Measurements from ENCODE around the gene FAM204A.

Gene FAM204A

GRCh38 chr10:118330295-118331076 lies 11.6 kb downstream of the FAM204A start:
- DNase-seq, result no peak

- no peak for DNase-seq
These were observed 18.0 kb downstream of the FAM204A start for GRCh38 chr10:118324140-118324539.

GRCh38 chr10:118321724-118322575 lies 20.2 kb downstream of the FAM204A start:
- no peak for DNase-seq

- no peak for DNase-seq
These were observed 26.5 kb downstream of the FAM204A start for GRCh38 chr10:118315629-118316028.

- no peak for DNase-seq
These were observed 27.2 kb downstream of the FAM204A start for GRCh38 chr10:118314882-118315281.

- DNase-seq, result no peak
These were observed 30.6 kb downstream of the FAM204A start for GRCh38 chr10:118311505-118311904.

- no peak for DNase-seq
These were observed 31.3 kb downstream of the FAM204A start for GRCh38 chr10:118310822-118311221.

- no peak for DNase-seq
These were observed 32.2 kb downstream of the FAM204A start for GRCh38 chr10:118309911-118310310.

GRCh38 chr10:118308664-118309063 lies 33.5 kb downstream of the FAM204A start:
- DNase-seq, result no peak

GRCh38 chr10:118307859-118308258 lies 34.3 kb downstream of the FAM204A start:
- no peak for DNase-seq

GRCh38 chr10:118307220-118307619 lies 34.9 kb downstream of the FAM204A start:
- no peak for DNase-seq

- DNase-seq, result no peak
These were observed 36.4 kb downstream of the FAM204A start for GRCh38 chr10:118305730-118306129.

GRCh38 chr10:118304521-118304920 lies 37.6 kb downstream of the FAM204A start:
- no peak for DNase-seq

- no peak for DNase-seq
These were observed 40.9 kb downstream of the FAM204A start for GRCh38 chr10:118301211-118301610.

GRCh38 chr10:118300320-118300719 lies 41.8 kb downstream of the FAM204A start:
- no peak for DNase-seq

GRCh38 chr10:118298787-118299186 lies 43.3 kb downstream of the FAM204A start:
- no peak for DNase-seq

GRCh38 chr10:118291122-118291521 lies 51.0 kb downstream of the FAM204A start:
- no peak for DNase-seq

- DNase-seq, result no peak
These were observed 51.6 kb downstream of the FAM204A start for GRCh38 chr10:118290471-118290995.

- no peak for DNase-seq
These were observed 54.9 kb downstream of the FAM204A start for GRCh38 chr10:118287076-118287806.

- DNase-seq, result no peak
These were observed 55.9 kb downstream of the FAM204A start for GRCh38 chr10:118286051-118286838.

GRCh38 chr10:118282670-118283069 lies 59.5 kb downstream of the FAM204A start:
- DNase-seq, result no peak

- no peak for DNase-seq
These were observed 63.5 kb downstream of the FAM204A start for GRCh38 chr10:118278649-118279048.
